Globus pallidus (tissue), 1 donor: ENCODE results near the gene KCNQ1.

ENCODE experiments used
- DNase-seq: peaks from one replicate; pipeline ENCODE4 v3.0.0-alpha.2; 2015; ENCODE audit warnings: low spot score

The KCNQ1 gene

DNA sequence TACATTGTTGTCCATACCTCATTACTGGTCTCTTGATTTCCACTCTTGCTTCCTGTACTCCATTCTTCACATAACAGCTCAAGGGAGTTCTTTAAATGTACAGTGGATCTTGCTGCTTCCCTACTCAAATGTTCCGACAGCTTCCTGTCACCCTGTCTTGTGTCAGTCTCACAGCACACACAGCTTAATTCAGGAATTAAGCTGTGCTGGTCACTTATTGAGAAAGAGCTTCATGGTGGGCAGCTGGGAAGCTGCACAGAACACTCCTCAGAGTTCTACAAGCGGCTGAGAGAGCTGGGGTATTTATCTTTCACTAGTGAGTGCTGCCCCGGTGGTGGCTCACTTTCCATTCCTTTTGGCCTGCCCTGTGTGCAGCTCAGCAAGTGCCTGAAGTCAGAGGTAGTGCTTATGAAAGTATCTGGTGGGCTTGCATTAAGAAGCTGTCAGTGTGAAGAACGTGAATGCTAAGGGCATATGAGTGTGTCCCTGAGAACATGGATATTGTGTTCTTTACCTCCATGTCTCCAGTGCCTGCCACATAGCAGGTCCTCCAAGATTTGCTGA lies 206.3 kb downstream of the KCNQ1 start:
- DNase-seq = no peak

DNA sequence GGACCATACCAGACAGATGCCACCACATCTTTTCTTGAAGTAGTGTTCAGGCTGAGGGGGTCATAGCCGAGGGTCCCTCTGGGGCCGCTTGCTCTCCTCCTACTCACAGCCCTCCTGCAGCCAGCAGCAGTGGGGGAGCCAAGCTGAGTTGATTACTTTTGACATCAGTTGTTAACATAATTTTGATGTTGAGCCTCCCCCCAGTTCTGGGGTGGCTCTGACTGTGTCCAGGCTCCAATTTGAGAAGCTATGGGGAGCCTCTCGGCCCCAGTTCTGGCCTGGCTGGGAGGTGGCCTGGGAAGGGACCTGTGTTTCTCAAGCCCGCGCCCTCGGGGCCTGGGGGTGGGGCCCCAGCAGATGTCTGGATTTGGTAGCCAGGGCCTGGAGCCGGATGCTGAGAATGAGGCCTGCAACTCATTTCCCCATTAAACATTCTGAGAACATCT lies 207.0 kb downstream of the KCNQ1 start:
- no peak for DNase-seq

DNA sequence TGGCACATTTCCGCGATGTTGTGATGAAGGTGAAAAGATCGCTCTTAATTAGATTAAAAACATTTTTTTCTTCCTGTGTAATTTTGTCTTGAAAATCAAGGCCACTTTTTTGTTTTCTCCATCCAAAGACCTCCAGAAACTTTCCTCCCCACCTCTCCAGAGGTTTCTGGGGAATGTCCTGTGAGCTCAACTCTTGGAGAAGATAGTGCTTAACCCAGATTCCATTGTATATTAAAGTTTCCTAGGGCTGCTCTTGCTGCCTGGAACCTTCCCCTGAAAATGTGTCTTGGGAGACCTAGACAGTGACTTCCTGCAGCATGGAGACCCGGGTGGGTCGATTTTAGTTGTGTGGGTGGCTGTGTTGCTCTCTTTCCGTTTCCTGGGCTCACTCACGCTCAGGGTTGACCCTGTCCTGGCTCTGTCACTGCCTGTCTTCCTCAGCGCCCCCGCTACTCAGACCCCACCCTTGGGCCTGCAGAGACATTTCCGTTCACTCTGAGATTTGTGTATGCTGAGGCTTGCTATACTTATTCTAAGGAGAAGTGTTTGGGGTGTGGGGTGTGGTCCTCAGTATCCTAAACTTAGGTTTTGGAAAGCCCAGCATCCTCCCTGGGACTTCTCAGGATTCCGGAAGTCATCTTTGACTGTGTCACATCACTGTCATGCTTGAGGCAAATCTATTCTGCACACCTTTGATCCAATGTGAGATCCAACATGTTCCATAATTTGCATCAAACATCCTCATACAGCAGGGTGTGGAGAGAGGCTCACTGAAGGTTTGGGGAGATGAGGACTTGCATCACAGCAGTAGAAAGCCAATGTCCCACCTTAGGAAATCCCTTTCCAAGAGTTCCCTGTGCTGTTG lies 207.8 kb downstream of the KCNQ1 start:
- DNase-seq = no peak

DNA sequence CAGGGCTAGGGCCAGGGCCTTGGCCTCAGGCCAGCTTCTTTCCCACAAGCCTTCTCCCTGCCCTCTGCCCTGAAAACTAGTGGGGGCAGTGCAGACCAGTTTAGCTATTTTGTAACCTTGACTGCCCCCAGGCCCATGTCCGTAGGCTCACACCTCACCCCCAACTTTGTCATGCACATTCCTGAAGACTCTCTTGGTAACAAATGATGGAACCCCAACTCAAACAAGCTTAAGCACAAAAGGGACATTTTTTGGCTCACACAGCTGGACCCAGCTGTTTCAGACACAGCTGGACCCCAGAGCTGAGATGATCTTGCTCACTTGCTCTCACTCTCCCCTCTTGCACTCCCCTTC lies 208.4 kb downstream of the KCNQ1 start:
- DNase-seq = no peak

DNA sequence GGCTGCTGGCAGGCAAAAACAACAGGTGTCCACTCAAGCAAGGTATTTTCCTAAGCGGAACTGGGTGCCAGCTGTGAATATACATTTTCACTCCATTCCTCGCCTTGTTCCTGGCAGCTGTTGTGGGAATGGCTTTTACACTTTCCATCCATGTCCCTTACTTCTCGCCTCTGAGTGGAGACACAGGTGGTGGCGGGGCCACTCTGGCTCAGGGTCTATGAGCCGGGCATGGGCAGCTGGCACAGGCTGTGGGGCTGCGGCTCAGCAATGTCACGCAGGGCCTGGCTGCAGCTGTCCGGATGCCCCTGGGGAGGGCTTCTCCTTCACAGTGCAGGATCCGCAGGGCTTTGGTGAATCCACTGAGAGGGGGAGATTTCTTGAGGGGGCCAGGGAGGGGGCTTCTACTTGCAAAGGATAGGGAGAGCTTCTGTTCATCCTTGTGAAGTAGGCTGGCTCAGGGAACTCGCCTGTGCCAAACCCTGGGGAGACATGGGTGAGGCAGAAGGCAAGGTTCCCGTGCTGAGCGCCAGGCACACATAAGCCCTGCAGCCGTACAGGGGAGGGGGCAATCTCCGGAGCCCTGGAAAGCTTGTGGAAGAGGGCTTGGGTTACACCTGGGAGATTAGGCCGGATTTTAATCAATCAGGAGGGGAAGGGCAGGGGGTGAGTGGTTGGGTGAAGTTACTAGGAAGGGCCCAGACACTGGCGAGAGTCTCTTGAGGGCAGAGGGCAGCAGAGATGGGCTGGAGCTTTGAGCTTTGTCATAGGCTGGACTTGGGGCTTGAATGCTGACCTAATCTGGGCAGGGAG lies 209.3 kb downstream of the KCNQ1 start:
- DNase-seq = no peak

DNA sequence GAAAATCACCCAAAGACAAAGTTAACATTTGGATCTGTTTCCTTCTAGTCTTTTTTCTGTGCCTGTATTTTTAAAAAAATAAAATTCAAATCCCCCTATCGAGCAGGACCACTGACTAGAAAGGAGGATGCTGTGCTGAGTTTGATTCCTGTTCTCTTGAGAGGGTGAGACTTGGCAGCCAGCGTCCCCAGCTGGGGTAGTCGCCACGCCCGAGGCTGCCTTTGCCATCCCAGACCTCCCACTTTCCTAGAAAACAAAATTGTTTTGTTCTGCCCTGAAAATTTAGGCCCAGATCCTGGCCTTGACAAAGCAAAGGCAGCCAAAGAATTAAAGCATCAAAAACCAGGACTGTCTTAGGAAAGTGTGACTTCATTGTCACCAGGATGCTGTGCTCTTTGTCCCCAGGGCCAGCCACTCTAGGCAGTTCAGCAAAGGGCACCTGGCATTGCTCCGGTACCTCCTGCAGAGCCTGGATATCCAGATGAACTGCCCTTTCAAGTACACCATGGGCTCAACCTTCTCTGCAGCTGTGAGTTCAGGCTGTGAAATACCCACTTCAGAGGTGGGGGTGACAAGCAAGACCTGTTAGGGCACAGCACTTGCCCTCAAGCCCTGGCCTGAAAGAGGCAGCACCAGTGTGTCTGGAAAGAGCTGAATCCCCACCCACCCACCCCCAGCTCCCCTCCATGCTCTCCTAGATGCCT lies 210.4 kb downstream of the KCNQ1 start:
- no peak for DNase-seq

DNA sequence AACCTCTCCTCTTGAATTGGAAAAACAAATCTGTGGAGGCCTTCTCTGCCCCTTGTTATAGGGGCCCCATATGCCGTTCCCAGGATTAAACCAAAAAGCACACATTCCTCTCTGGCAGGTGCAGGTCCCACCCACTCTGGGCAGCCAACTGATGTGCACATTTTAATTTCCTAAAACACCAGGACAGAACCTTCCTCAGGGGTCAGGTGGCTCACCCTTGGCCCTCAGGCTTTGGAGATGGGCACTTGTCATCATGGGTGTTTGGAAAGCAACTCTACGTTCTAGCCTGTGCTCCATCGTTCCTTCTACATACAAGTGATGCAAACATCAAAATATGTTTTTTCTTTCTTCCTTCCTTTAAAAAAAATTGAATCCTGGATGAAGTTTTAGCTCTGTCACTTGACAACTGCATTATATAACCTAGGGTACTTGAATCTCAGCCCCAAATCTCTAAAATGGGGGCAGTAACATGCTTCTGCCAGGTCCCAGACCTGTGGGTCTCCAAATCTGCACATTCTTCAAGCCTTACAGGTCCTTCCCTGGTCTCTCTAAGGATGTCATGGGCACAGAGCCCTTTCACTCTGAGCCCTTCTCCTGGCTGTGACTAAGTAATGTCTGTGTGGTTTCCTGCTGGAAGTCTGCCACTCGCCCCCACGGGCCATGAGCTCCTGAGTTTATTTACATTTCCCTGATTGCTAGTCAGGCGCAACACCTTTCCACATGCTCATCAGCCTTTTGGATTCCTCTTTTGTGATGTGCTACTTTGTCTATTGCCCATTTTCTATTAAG lies 211.2 kb downstream of the KCNQ1 start:
- DNase-seq = no peak

DNA sequence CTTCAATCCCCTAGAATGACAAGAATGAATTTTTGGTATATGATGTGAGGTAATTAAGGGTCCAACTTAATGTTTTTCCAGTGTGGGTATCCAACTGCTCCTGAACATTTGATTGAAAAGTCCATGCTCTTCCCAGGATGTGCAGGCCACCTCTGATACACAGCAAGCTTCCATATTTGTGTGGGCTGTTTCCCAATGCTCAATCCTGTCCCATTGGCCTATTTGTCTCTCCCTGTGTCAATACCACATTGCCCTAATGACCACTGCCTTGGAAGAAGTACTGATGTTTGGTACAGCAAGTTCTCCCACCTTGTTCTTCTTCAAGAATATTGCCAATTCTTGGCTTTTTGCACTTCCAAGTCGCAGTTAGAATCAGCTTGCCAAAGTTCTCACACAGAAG lies 212.1 kb downstream of the KCNQ1 start:
- DNase-seq = no peak

DNA sequence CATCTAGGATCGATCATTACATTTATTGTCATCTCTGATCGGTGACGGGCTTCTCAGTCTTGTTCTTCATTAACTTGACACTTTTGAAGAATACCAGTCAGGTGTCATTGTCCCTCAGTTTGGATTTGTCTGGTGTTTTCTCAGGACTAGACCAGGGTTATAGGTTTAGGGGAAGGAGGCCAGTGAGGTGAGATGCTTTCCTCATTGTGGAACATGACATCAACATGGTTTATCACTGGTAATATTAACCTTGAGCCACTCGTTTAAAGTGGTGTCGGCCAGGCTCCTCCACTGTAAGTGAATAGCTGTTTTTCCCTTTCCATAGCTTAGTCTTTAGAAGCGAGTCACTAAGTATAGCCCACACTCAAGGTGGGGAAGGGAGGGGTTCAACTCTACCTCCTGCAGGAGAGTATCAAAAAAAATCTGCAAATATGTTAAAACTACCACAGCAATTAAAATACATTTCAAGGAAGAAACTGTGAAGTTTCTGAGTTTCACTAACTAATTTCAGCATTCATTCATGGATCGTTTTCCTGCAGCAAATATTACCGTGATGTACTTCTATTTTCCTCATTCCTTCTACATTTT lies 213.0 kb downstream of the KCNQ1 start:
- DNase-seq = no peak

DNA sequence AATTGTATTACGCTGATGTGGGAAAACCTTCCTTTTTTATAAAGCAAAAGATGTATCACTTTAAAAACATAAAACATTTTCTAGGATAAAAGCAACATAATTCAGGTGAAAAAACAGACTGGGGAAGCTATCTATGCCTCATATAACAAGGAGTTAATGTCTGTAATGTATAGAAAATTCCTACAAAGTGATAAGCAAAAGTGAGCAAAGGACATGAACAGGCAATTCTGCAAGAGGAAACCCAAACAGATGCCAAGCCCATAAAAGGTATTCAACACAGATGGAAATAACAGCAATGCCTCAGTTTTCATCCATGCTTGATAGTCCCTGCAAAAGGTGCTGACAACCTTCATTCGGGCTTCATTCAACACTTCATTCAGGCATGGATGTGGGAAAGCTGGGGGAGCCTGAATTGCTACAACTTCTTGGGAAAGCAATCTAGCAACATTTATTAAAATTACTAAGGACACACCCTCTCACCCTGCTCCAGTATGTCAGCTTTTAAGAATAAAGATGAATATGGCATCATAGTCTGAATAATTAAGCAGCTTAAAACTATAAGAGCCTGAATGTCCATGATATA lies 215.6 kb downstream of the KCNQ1 start:
- DNase-seq = no peak

DNA sequence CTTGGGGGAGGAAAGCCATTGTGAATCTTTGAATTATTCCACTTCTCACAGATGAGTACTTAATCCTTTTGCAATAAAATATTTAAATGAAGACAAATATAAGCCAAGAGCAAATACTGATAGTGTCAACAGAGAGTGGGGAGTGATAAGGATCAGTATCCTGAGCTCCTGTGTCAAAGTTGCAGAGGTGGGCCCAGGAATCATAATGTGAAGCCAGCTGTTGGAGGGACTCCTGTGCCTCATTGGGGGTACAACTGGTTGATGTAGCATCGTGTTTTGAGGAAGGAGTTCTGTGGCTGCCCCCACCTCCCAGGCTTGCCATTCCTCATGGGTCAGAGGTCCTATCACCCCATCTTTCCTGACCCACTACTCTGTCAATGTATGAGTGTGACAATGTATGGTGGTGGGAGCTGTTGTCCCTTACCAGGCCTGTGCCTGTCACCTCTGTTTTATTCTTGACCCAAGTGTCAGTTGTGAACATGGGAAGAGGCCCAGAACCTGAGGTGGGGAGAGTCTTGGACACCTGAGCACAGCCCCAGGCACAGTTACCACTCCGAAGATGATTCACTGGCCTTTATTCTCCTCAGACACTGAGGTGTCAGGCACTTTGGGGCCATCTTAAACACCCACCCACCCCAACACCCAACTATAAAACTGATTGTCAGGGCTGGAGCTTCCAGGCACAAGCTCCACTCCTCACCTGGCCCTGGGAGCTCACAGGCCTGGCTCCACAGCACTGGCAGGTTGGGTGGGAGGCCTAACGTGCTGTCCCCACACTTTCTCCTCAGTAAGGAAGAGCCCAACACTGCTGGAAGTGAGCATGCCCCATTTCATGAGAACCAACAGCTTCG lies 216.6 kb downstream of the KCNQ1 start:
- no peak for DNase-seq

DNA sequence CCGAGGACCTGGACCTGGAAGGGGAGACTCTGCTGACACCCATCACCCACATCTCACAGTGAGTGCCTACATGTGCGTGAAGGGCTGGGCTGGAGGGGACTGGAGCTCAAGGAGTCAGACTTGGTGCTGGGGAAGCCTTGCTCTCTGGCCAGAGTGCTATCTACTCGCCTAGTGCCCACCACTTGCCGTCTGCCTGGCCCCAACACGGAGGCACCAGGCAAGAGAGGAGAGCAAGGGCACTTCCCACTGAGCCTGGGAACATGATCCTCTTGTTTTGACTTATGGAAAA lies 217.2 kb downstream of the KCNQ1 start:
- no peak for DNase-seq

DNA sequence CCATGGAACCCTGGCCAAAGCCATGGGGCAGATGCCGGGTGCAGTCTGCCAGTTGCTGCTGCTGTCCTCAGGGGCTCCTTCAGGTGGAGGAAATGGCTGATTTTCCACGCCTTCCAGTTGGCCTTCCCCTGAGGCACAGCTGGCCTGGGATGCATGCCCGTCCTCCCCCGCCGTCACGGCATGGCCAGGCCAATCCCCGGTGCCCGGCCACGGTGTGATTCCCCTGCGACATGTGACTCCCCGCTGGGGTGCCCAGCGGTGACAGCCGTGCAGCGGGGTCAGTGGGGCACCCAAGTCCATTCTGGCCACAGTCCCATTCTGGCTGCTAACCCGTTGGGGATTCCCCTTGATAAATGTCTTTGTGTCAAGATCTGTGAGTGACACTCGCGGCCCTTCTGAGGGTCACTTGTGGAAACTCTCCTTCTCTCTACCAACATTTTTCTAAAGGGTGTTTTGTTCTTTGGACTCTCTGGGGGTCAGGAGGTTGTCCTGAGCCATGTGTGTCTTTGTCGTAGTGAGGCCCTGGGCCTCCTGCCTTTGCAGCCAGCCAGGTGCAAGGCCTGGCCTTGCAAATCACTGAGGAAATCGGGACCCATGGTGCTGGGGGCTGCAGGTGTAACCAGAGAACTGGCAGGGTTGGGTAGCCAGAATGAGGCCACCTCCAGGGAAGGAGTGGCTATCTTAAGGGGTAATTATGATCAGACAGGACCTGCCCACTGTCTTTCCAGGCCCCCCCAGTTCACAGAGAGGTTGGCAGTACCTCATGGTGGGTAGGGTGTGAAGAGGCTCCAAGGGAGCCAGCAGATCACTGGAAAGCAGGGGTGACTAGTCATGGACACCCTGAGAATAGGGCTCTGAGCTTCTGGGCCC lies 217.9 kb downstream of the KCNQ1 start:
- DNase-seq = no peak

DNA sequence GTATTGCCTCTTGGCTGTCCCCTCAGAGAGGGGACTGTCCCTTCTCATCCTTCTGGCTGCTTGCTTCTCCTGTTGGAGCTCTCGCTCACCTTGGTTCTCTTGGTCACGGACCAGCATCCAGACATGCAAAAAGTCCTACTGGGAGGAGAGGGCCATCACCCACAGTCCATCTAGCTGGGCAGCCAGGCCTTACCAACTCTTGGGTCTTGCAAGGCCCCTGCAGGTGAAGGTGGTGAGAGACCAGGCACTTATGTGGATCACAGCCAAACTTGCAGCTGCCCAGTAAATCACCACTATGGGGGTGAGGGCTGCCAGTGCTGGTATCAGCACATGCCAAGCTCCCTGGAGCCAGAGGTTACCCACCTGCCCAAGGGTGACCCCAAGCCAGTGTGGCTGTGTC lies 218.7 kb downstream of the KCNQ1 start:
- DNase-seq = no peak

DNA sequence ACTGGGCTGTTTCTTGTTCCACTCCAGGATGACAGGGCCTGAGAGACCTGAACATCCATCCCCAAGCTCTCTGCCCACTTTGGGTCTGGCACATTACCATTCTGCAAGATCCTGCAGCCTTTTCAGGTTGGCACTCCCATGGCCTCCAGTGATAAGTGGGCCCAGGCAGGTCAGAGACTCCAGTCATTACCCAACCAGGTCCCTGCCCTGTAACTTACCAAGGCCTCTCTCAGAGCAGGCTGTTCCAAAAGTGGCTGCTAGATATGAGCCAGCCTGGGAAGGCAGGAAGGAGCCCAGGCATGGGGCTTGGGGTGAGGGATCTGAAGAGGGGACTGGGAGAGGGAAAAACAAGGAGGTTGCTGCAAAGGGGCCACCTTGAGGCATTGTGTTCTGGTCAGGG lies 219.1 kb downstream of the KCNQ1 start:
- no peak for DNase-seq

DNA sequence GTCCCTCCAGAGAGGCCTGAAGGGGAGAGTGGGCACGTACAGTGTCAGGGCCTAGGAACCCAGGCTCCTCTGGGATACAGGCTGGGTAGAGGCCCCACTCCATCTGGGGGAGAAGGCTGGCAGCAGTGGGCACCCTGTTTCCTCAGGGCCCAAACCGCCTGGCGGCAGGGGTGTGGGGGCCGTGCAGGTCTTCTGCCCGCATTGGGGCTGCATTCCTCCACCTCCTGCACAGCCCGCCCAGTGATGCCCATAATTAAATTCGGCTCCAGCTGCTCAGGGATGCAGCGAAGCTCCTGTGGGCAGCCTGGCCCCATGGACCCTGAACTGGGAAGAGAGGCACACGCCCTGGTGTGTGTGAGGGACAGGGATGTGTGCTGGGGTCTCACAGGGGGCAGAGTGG lies 219.6 kb downstream of the KCNQ1 start:
- no peak for DNase-seq

DNA sequence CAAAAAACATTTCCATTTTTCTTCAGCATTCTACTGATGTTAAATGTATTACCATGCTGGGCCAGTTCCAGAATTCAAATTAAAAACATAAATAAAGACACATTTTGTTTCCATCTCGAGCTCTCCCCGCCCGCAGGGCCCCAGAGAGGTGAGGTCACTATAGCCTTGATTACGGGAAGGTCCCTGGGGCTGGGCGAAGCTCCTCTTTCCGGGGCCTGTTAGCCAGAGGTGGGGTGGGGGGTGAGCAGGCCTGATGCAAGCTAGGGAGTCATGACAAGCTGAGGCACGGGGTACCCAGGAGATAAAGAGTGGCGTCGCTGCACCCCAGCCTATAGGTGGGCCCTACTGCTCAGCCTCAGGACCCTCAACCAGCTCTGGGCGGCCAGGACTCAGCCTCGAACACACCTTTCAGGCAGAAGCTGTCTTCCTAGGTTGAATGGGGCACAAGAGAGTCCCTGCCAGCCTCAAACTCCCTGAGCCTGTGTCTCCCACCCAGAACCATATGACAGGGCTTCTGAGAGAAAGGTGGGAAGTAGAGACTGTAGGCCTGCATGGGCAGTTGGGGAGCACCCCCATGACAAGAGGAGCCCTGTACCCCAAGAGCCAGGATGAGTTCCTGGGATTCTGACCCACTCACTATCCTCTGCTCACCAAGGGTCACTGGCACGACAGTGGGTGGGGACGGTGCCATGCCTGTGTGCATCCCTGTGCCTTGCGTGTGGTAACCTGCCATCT lies 220.2 kb downstream of the KCNQ1 start:
- no peak for DNase-seq
